HEK293 (cell line): ENCODE results near the gene CTBP2.

Experiments used
- CTCF ChIA-PET: fragments of 350-600 bp; formaldehyde crosslinking; extraction: SDS; loops from one replicate; lab custom pipeline; 2021; ENCODE audit warnings: antibody characterized with exemption; lab: Yijun Ruan, JAX
- POLR2A ChIA-PET: fragments of 300-600 bp; formaldehyde crosslinking; extraction: SDS; loops from one replicate; lab custom pipeline; 2020; ENCODE audit warnings: antibody characterized with exemption, inconsistent platforms; lab: Yijun Ruan, JAX
- H3K27ac ChIP-seq: fragments of 200-500 bp; sonication (Bioruptor generic); 2 replicates; pipeline ENCODE4 v1.5.1; 2014; ENCODE audit warnings: low read depth, low read length, control low read depth, inconsistent platforms; ENCODE audit errors: extremely low read depth
- H3K36me3 ChIP-seq, 2 experiments: fragments of 200-500 bp in 1 of 2; sonication (Bioruptor generic) in 1 of 2; 1 replicate in 1 of 2; 2 replicates in 1 of 2; pipeline ENCODE4 v1.5.1; 2014 to 2017; ENCODE audit warnings: inconsistent platforms in 2 of 2, low read length in 2 of 2; ENCODE audit not compliant: control insufficient read depth in 2 of 2, insufficient read depth in 1 of 2
- H3K4me1 ChIP-seq: fragments of 200-500 bp; sonication (Bioruptor generic); 2 replicates; pipeline ENCODE4 v1.5.1; 2014; ENCODE audit warnings: mild to moderate bottlenecking, low read length, inconsistent platforms; ENCODE audit not compliant: control insufficient read depth, insufficient read depth
- H3K4me3 ChIP-seq: 2 replicates; pipeline ENCODE4 v1.5.1; 2011; ENCODE audit warnings: low read depth, mild to moderate bottlenecking, control low read depth, low read length, moderate library complexity
- H3K9me3 ChIP-seq: fragments of 200-500 bp; sonication (Bioruptor generic); 2 replicates; pipeline ENCODE4 v1.5.1; 2014; ENCODE audit warnings: low read depth, low read length, inconsistent platforms; ENCODE audit not compliant: control insufficient read depth, insufficient read depth
- AEBP2 ChIP-seq: fragments of 450-650 bp; formaldehyde crosslinking; IDR thresholded peaks from 2 replicates; pipeline ENCODE4 v1.5.1; 2016; ENCODE audit warnings: missing biosample characterization, missing genetic modification characterization, borderline replicate concordance
- GLI2 ChIP-seq: fragments of 450-650 bp; formaldehyde crosslinking; IDR thresholded peaks from 2 replicates; pipeline ENCODE4; 2017; ENCODE audit warnings: missing biosample characterization, missing genetic modification characterization, low read depth, borderline replicate concordance
- GLIS1 ChIP-seq: fragments of 450-650 bp; formaldehyde crosslinking; IDR thresholded peaks from 2 replicates; pipeline ENCODE4 v1.5.1; 2016; ENCODE audit warnings: missing biosample characterization, missing genetic modification characterization
- HOXC10 ChIP-seq: sonication (generic); formaldehyde crosslinking; IDR thresholded peaks from 2 replicates; pipeline ENCODE4 v1.8.1; 2023; ENCODE audit warnings: mild to moderate bottlenecking, missing genetic modification reagents
- MYNN ChIP-seq: fragments of 450-650 bp; formaldehyde crosslinking; IDR thresholded peaks from 2 replicates; pipeline ENCODE4 v1.5.1; 2016; ENCODE audit warnings: missing biosample characterization, missing genetic modification characterization, borderline replicate concordance
- ZIC2 ChIP-seq: fragments of 450-650 bp; formaldehyde crosslinking; IDR thresholded peaks from 2 replicates; pipeline ENCODE4 v1.5.1; 2016; ENCODE audit warnings: missing biosample characterization, missing genetic modification characterization
- ZNF10 ChIP-seq: fragments of 450-650 bp; formaldehyde crosslinking; IDR thresholded peaks from 2 replicates; pipeline ENCODE4 v1.5.1; 2017; ENCODE audit warnings: missing biosample characterization, missing genetic modification characterization
- ZNF112 ChIP-seq: fragments of 450-650 bp; formaldehyde crosslinking; IDR thresholded peaks from 2 replicates; pipeline ENCODE4 v1.5.0; 2017; ENCODE audit warnings: missing biosample characterization, missing genetic modification characterization
- ZNF121 ChIP-seq: fragments of 450-650 bp; formaldehyde crosslinking; IDR thresholded peaks from 2 replicates; pipeline ENCODE4 v1.5.1; 2016; ENCODE audit warnings: missing biosample characterization, missing genetic modification characterization
- ZNF214 ChIP-seq: fragments of 450-650 bp; formaldehyde crosslinking; IDR thresholded peaks from 2 replicates; pipeline ENCODE4 v1.5.1; 2017; ENCODE audit warnings: missing biosample characterization, mild to moderate bottlenecking, missing genetic modification characterization, borderline replicate concordance
- ZNF302 ChIP-seq: fragments of 450-650 bp; formaldehyde crosslinking; IDR thresholded peaks from 2 replicates; pipeline ENCODE4 v1.5.1; 2016; ENCODE audit warnings: missing biosample characterization, missing genetic modification characterization, low read depth
- ZNF362 ChIP-seq: fragments of 450-650 bp; formaldehyde crosslinking; IDR thresholded peaks from 2 replicates; pipeline ENCODE4 v1.5.1; 2016; ENCODE audit warnings: missing biosample characterization, missing genetic modification characterization
- ZNF366 ChIP-seq: fragments of 450-650 bp; formaldehyde crosslinking; conservative IDR thresholded peaks from 2 replicates; pipeline ENCODE4 v1.5.1; 2016; ENCODE audit warnings: missing biosample characterization, missing genetic modification characterization
- ZNF37A ChIP-seq: fragments of 450-650 bp; IDR thresholded peaks from 2 replicates; pipeline ENCODE4 v1.5.1; 2018; ENCODE audit warnings: missing biosample characterization, missing genetic modification characterization
- ZNF473 ChIP-seq: fragments of 450-650 bp; formaldehyde crosslinking; IDR thresholded peaks from 2 replicates; pipeline ENCODE4 v1.5.1; 2017; ENCODE audit warnings: missing biosample characterization, missing genetic modification characterization
- ZNF530 ChIP-seq: fragments of 450-650 bp; formaldehyde crosslinking; IDR thresholded peaks from 2 replicates; pipeline ENCODE4 v1.5.1; 2016; ENCODE audit warnings: low read depth, missing biosample characterization, missing genetic modification characterization
- ZNF561 ChIP-seq: fragments of 450-650 bp; IDR thresholded peaks from 2 replicates; pipeline ENCODE4 v1.5.1; 2018; ENCODE audit warnings: missing biosample characterization, missing genetic modification characterization, borderline replicate concordance
- ZNF621 ChIP-seq: fragments of 450-650 bp; formaldehyde crosslinking; IDR thresholded peaks from 2 replicates; pipeline ENCODE4 v1.5.1; 2017; ENCODE audit warnings: missing biosample characterization, missing genetic modification characterization
- ZNF624 ChIP-seq: fragments of 450-650 bp; formaldehyde crosslinking; IDR thresholded peaks from 2 replicates; pipeline ENCODE4 v1.5.1; 2017; ENCODE audit warnings: missing biosample characterization, missing genetic modification characterization
- ZNF677 ChIP-seq: fragments of 450-650 bp; IDR thresholded peaks from 2 replicates; pipeline ENCODE4 v1.5.0; 2018; ENCODE audit warnings: missing biosample characterization, mild to moderate bottlenecking, missing genetic modification characterization, moderate library complexity
- ZNF707 ChIP-seq: fragments of 450-650 bp; formaldehyde crosslinking; IDR thresholded peaks from 2 replicates; pipeline ENCODE4 v1.5.1; 2016; ENCODE audit warnings: missing biosample characterization, missing genetic modification characterization
- ZNF76 ChIP-seq: fragments of 450-650 bp; formaldehyde crosslinking; IDR thresholded peaks from 2 replicates; pipeline ENCODE4; 2016; ENCODE audit warnings: low read depth, missing biosample characterization, missing genetic modification characterization, borderline replicate concordance
- ZSCAN16 ChIP-seq: fragments of 450-650 bp; formaldehyde crosslinking; IDR thresholded peaks from 2 replicates; pipeline ENCODE4 v1.5.1; 2016; ENCODE audit warnings: missing biosample characterization, missing genetic modification characterization
- ZSCAN30 ChIP-seq: fragments of 450-650 bp; IDR thresholded peaks from 2 replicates; pipeline ENCODE4 v1.5.1; 2018; ENCODE audit warnings: missing biosample characterization, mild to moderate bottlenecking, missing genetic modification characterization, moderate library complexity
- TF ChIP-seq, protein P1 (sequence below): fragments of 450-650 bp; IDR thresholded peaks from 2 replicates; pipeline ENCODE4 v1.5.1; 2018; ENCODE audit warnings: missing biosample characterization, missing genetic modification characterization
- TF ChIP-seq, protein P2 (sequence below): fragments of 450-650 bp; formaldehyde crosslinking; IDR thresholded peaks from 2 replicates; pipeline ENCODE4 v1.5.1; 2016; ENCODE audit warnings: missing biosample characterization, missing genetic modification characterization, borderline replicate concordance
- TF ChIP-seq, protein P3 (sequence below): fragments of 450-650 bp; formaldehyde crosslinking; IDR thresholded peaks from 2 replicates; pipeline ENCODE4 v1.5.1; 2017; ENCODE audit warnings: missing biosample characterization, missing genetic modification characterization

Gene CTBP2

DNA sequence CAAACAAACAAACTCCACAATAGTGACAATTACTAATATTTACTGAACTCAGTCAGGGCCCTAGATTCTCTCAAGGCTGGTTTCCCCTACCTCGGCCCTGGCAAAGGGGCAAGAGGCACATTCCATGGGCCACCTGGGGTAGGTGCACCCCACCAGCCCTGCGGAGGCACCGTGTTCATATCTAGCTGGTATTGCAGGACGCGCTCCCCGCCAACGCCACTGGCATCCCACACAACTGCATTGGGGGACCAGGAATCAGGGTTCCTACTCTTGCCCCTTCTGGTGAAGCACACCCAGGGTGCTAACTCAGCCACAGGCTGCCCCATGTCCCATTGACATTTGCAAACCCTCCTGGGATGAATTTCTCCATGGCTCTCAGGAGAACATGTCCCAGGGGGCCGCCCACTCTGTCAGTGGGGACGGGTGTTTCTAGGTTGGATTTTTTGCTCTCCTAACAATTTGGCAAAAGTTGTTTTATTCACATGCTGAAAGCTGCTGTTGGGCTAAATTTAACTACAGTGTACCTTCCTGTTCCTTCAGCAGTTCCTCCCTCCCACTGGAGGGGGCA, 141.7 kb downstream of the CTBP2 start:
- TF ChIP-seq ZNF302 (no peak), ZNF561 (tag by site-specific recombination) (no peak), ZNF473 (no peak), ZNF37A (tag by site-specific recombination) (no peak), MYNN (tag by site-specific recombination) (no peak), ZNF621 (tag by site-specific recombination) (no peak), ZNF677 (tag by site-specific recombination) (no peak), AEBP2 (tag by site-specific recombination) (no peak), ZNF10 (no peak), ZNF530 (tag by site-specific recombination) (no peak), ZNF214 (no peak), ZSCAN16 (tag by site-specific recombination) (no peak), ZNF121 (tag by site-specific recombination) (no peak), ZNF624 (tag by site-specific recombination) (no peak), ZNF707 (tag by site-specific recombination) (no peak), GLIS1 (tag by site-specific recombination) (no peak)
- TF ChIP-seq, protein P1, sequence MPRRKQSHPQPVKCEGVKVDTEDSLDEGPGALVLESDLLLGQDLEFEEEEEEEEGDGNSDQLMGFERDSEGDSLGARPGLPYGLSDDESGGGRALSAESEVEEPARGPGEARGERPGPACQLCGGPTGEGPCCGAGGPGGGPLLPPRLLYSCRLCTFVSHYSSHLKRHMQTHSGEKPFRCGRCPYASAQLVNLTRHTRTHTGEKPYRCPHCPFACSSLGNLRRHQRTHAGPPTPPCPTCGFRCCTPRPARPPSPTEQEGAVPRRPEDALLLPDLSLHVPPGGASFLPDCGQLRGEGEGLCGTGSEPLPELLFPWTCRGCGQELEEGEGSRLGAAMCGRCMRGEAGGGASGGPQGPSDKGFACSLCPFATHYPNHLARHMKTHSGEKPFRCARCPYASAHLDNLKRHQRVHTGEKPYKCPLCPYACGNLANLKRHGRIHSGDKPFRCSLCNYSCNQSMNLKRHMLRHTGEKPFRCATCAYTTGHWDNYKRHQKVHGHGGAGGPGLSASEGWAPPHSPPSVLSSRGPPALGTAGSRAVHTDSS (tag by site-specific recombination), result no peak
- TF ChIP-seq, protein P2, sequence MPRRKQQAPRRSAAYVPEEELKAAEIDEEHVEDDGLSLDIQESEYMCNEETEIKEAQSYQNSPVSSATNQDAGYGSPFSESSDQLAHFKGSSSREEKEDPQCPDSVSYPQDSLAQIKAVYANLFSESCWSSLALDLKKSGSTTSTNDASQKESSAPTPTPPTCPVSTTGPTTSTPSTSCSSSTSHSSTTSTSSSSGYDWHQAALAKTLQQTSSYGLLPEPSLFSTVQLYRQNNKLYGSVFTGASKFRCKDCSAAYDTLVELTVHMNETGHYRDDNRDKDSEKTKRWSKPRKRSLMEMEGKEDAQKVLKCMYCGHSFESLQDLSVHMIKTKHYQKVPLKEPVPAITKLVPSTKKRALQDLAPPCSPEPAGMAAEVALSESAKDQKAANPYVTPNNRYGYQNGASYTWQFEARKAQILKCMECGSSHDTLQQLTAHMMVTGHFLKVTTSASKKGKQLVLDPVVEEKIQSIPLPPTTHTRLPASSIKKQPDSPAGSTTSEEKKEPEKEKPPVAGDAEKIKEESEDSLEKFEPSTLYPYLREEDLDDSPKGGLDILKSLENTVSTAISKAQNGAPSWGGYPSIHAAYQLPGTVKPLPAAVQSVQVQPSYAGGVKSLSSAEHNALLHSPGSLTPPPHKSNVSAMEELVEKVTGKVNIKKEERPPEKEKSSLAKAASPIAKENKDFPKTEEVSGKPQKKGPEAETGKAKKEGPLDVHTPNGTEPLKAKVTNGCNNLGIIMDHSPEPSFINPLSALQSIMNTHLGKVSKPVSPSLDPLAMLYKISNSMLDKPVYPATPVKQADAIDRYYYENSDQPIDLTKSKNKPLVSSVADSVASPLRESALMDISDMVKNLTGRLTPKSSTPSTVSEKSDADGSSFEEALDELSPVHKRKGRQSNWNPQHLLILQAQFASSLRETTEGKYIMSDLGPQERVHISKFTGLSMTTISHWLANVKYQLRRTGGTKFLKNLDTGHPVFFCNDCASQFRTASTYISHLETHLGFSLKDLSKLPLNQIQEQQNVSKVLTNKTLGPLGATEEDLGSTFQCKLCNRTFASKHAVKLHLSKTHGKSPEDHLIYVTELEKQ (tag by site-specific recombination), result no peak
- CTCF ChIA-PET, result no interaction called here

GRCh38 chr10:125017547-125018298, 142.6 kb downstream of the CTBP2 start:
- Histone ChIP-seq H3K4me1 (peaks cover 2% of the 10 kb centered on the region), H3K9me3 (no peaks in the 10 kb centered on the region), H3K4me3 (no peak overlapping the region), H3K27ac (no peak overlapping the region), H3K36me3 (peaks cover 0 to 37% of the 10 kb centered on the region in 2 experiments; a peak in 2 of 3 replicates)
- ChIA-PET CTCF (interaction anchor here (1.7 kb wide), 1 partner anchor 30 kb away, joined by 8 read pairs; no protein-coding TSS in a partner anchor), POLR2A (no interaction called here)
- TF ChIP-seq ZNF362 (tag by site-specific recombination), result no peak
- TF ChIP-seq ZNF112 (tag by site-specific recombination), result no peak
- peak; percentile 99 for TF ChIP-seq ZIC2 (tag by site-specific recombination)
- TF ChIP-seq HOXC10 (CRISPR knock-in tag), result no peak
- TF ChIP-seq, protein P3, sequence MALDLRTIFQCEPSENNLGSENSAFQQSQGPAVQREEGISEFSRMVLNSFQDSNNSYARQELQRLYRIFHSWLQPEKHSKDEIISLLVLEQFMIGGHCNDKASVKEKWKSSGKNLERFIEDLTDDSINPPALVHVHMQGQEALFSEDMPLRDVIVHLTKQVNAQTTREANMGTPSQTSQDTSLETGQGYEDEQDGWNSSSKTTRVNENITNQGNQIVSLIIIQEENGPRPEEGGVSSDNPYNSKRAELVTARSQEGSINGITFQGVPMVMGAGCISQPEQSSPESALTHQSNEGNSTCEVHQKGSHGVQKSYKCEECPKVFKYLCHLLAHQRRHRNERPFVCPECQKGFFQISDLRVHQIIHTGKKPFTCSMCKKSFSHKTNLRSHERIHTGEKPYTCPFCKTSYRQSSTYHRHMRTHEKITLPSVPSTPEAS (tag by site-specific recombination), result no peak
- TF ChIP-seq GLIS1 (tag by site-specific recombination), result peak; percentile 97
- no peak for TF ChIP-seq ZNF366
- no peak for TF ChIP-seq ZSCAN30 (tag by site-specific recombination)
- TF ChIP-seq ZNF76 (tag by site-specific recombination), result no peak
- no peak for TF ChIP-seq GLI2 (tag by site-specific recombination)

More for the DNA sequence above, 141.7 kb downstream of the CTBP2 start:
- Histone ChIP-seq H3K4me3 (no peak overlapping the region), H3K27ac (no peak overlapping the region), H3K36me3 (peaks cover 0 to 33% of the 10 kb centered on the region in 2 experiments; a peak in 2 of 3 replicates), H3K4me1 (peaks cover 7% of the 10 kb centered on the region), H3K9me3 (no peaks in the 10 kb centered on the region)
- POLR2A ChIA-PET, result no interaction called here
